ENCODE measurements around the gene EXOG.

EXOG gene

GRCh38 chr3:38510631-38511030 lies 14.5 kb downstream of the EXOG start:
- no peak for DNase-seq (ENCODE audit: low read depth)

- DNase-seq (ENCODE audit: low read depth) = no peak
Measured at GRCh38 chr3:38511546-38511945, 15.4 kb downstream of the EXOG start.

GRCh38 chr3:38515367-38515766 lies 19.2 kb downstream of the EXOG start:
- no peak for DNase-seq (ENCODE audit: low read depth)

GRCh38 chr3:38516669-38517068 lies 20.5 kb downstream of the EXOG start:
- DNase-seq (ENCODE audit: low read depth) = no peak

- no peak for DNase-seq (ENCODE audit: low read depth)
Measured at GRCh38 chr3:38519000-38519399, 22.9 kb downstream of the EXOG start.

GRCh38 chr3:38519651-38520050 lies 23.5 kb downstream of the EXOG start:
- DNase-seq (ENCODE audit: low read depth) = no peak

GRCh38 chr3:38521391-38521987 lies 25.3 kb downstream of the EXOG start:
- peak; percentile 24 for DNase-seq (ENCODE audit: low read depth)

GRCh38 chr3:38522002-38522401 lies 25.9 kb downstream of the EXOG start:
- no peak for DNase-seq (ENCODE audit: low read depth)

- no peak for DNase-seq (ENCODE audit: low read depth)
Measured at GRCh38 chr3:38524141-38524739, 28.1 kb downstream of the EXOG start.

GRCh38 chr3:38526792-38527191 lies 30.7 kb downstream of the EXOG start:
- DNase-seq (ENCODE audit: low read depth) = no peak

GRCh38 chr3:38528457-38528856 lies 32.3 kb downstream of the EXOG start:
- no peak for DNase-seq (ENCODE audit: low read depth)

GRCh38 chr3:38532529-38532928 lies 36.4 kb downstream of the EXOG start:
- no peak for DNase-seq (ENCODE audit: low read depth)

GRCh38 chr3:38533285-38533976 lies 37.3 kb downstream of the EXOG start:
- no peak for DNase-seq (ENCODE audit: low read depth)

- DNase-seq (ENCODE audit: low read depth) = no peak
Measured at GRCh38 chr3:38534180-38534579, 38.0 kb downstream of the EXOG start.

GRCh38 chr3:38534604-38535003 lies 38.5 kb downstream of the EXOG start:
- DNase-seq (ENCODE audit: low read depth) = no peak

- no peak for DNase-seq (ENCODE audit: low read depth)
Measured at GRCh38 chr3:38536671-38537070, 40.5 kb downstream of the EXOG start.

- DNase-seq (ENCODE audit: low read depth) = no peak
Measured at GRCh38 chr3:38538773-38539353, 42.7 kb downstream of the EXOG start.

GRCh38 chr3:38541806-38542205 lies 45.7 kb downstream of the EXOG start:
- DNase-seq (ENCODE audit: low read depth) = no peak

- no peak for DNase-seq (ENCODE audit: low read depth)
Measured at GRCh38 chr3:38542401-38543298, 46.5 kb downstream of the EXOG start.

GRCh38 chr3:38543586-38543985 lies 47.4 kb downstream of the EXOG start:
- no peak for DNase-seq (ENCODE audit: low read depth)

- no peak for DNase-seq (ENCODE audit: low read depth)
Measured at GRCh38 chr3:38544926-38545325, 48.8 kb downstream of the EXOG start.

- no peak for DNase-seq (ENCODE audit: low read depth)
Measured at GRCh38 chr3:38545550-38545949, 49.4 kb downstream of the EXOG start.
